H9 (cell line): Measurements from ENCODE around the gene FMN1. TPM values are rescaled to one million over a fixed set of nuclear protein-coding genes. Genes with fewer than 3 reads are reported as not detected.

Experiments
- DNase-seq: peaks from one replicate; pipeline ENCODE4 v3.0.0-alpha.2; 2017
- H2AFZ ChIP-seq: one replicate; pipeline ENCODE4 v1.6.1; 2013; ENCODE audit warnings: mild to moderate bottlenecking, low read length, control low read depth, moderate library complexity
- H2AK5ac ChIP-seq: 2 replicates; pipeline ENCODE4 v1.6.1; 2013; ENCODE audit warnings: low read length, control low read depth, mixed read lengths; ENCODE audit not compliant: insufficient read length
- H2BK120ac ChIP-seq: one replicate; pipeline ENCODE4 v1.6.1; 2013; ENCODE audit warnings: low read depth, mild to moderate bottlenecking, low read length, control low read depth, inconsistent platforms; ENCODE audit not compliant: poor library complexity, severe bottlenecking
- H2BK12ac ChIP-seq: 2 replicates; pipeline ENCODE4 v1.6.1; 2013; ENCODE audit warnings: low read length, control low read depth, mixed read lengths, low read depth; ENCODE audit not compliant: insufficient read length
- H2BK15ac ChIP-seq: 2 replicates; pipeline ENCODE4 v1.6.1; 2013; ENCODE audit warnings: low read depth, low read length, control low read depth
- H2BK20ac ChIP-seq: one replicate; pipeline ENCODE4 v1.6.1; 2013; ENCODE audit warnings: low read depth, mild to moderate bottlenecking, low read length, control low read depth, inconsistent platforms; ENCODE audit not compliant: poor library complexity, severe bottlenecking
- H2BK5ac ChIP-seq: 2 replicates; pipeline ENCODE4 v1.6.1; 2013; ENCODE audit warnings: low read length, control low read depth, mixed read lengths; ENCODE audit not compliant: insufficient read length
- H3K14ac ChIP-seq: 2 replicates; pipeline ENCODE4 v1.6.1; 2013; ENCODE audit warnings: low read length, control low read depth; ENCODE audit not compliant: insufficient read depth
- H3K18ac ChIP-seq: 2 replicates; pipeline ENCODE4 v1.6.1; 2013; ENCODE audit warnings: low read depth, mild to moderate bottlenecking, mixed read lengths, low read length, control low read depth; ENCODE audit not compliant: insufficient read length
- H3K23ac ChIP-seq: 2 replicates; pipeline ENCODE4 v1.6.1; 2013; ENCODE audit warnings: low read length, control low read depth, mixed read lengths, low read depth; ENCODE audit not compliant: insufficient read length
- H3K23me2 ChIP-seq: 2 replicates; pipeline ENCODE4 v1.6.1; 2013; ENCODE audit warnings: low read depth, mild to moderate bottlenecking, mixed read lengths, low read length, control low read depth; ENCODE audit not compliant: insufficient read length, poor library complexity, severe bottlenecking
- H3K27ac ChIP-seq: 2 replicates; pipeline ENCODE4 v1.5.1; 2013; ENCODE audit warnings: low read length, control low read depth, mixed read lengths, low read depth; ENCODE audit not compliant: insufficient read length
- H3K27me3 ChIP-seq: 2 replicates; pipeline ENCODE4 v1.6.1; 2013; ENCODE audit warnings: low read length, control low read depth, inconsistent platforms; ENCODE audit not compliant: insufficient read depth
- H3K4ac ChIP-seq: 2 replicates; pipeline ENCODE4 v1.6.1; 2013; ENCODE audit warnings: low read depth, mild to moderate bottlenecking, control low read depth, inconsistent platforms, low read length, moderate library complexity
- H3K4me1 ChIP-seq: 2 replicates; pipeline ENCODE4 v1.6.1; 2013; ENCODE audit warnings: low read length, control low read depth, inconsistent platforms; ENCODE audit not compliant: insufficient read depth
- H3K4me2 ChIP-seq: 2 replicates; pipeline ENCODE4 v1.6.1; 2013; ENCODE audit warnings: low read length, control low read depth, mixed read lengths; ENCODE audit not compliant: insufficient read length, insufficient read depth
- H3K56ac ChIP-seq: 2 replicates; pipeline ENCODE4 v1.6.1; 2013; ENCODE audit warnings: low read depth, mild to moderate bottlenecking, mixed read lengths, low read length, control low read depth; ENCODE audit not compliant: insufficient read length
- H3K79me1 ChIP-seq: 2 replicates; pipeline ENCODE4 v1.6.1; 2013; ENCODE audit warnings: low read depth, mild to moderate bottlenecking, moderate library complexity, low read length, control low read depth, inconsistent platforms; ENCODE audit not compliant: insufficient read depth, poor library complexity, severe bottlenecking
- H3K79me2 ChIP-seq: 2 replicates; pipeline ENCODE4 v1.6.1; 2013; ENCODE audit warnings: low read length, control low read depth, inconsistent platforms; ENCODE audit not compliant: insufficient read depth
- H3K9ac ChIP-seq: 2 replicates; pipeline ENCODE4 v1.6.1; 2013; ENCODE audit warnings: low read length, control low read depth, mixed read lengths; ENCODE audit not compliant: insufficient read length; ENCODE audit errors: extremely low read depth
- H3K9me3 ChIP-seq: one replicate; pipeline ENCODE4 v1.6.1; 2013; ENCODE audit warnings: low read depth, low read length, inconsistent platforms; ENCODE audit not compliant: control insufficient read depth
- H3T11ph ChIP-seq: one replicate; pipeline ENCODE4 v1.6.1; 2013; ENCODE audit warnings: mild to moderate bottlenecking, low read length, control low read depth, inconsistent platforms
- H4K20me1 ChIP-seq: one replicate; pipeline ENCODE4 v1.6.1; 2013; ENCODE audit not compliant: control insufficient read depth, insufficient read length, insufficient read depth
- H4K5ac ChIP-seq: 2 replicates; pipeline ENCODE4 v1.6.1; 2013; ENCODE audit warnings: low read depth, mild to moderate bottlenecking, mixed read lengths, low read length, control low read depth; ENCODE audit not compliant: insufficient read length
- H4K8ac ChIP-seq: replicated peaks from 2 replicates; pipeline ENCODE4 v1.6.1; 2013; ENCODE audit warnings: low read length, control low read depth, mixed read lengths, low read depth; ENCODE audit not compliant: insufficient read length
- H4K91ac ChIP-seq: 2 replicates; pipeline ENCODE4 v1.6.1; 2013; ENCODE audit warnings: low read depth, mild to moderate bottlenecking, moderate library complexity, mixed read lengths, low read length, control low read depth; ENCODE audit not compliant: insufficient read length
- H3K27ac Mint-ChIP-seq, 3 experiments: 2 replicates in 2 of 3; 3 replicates in 1 of 3; pipeline ENCODE4 v1.8.0; 2020 to 2021; ENCODE audit warnings: mixed read lengths in 3 of 3, mild to moderate bottlenecking in 1 of 3, moderate library complexity in 1 of 3
- H3K27me3 Mint-ChIP-seq: 2 replicates; pipeline ENCODE4 v1.8.0; 2021; ENCODE audit warnings: low read depth, mild to moderate bottlenecking, moderate library complexity, mixed read lengths
- H3K36me3 Mint-ChIP-seq, 3 experiments: 2 replicates in 2 of 3; 3 replicates in 1 of 3; pipeline ENCODE4 v1.8.0; 2020 to 2021; ENCODE audit warnings: low read depth in 3 of 3, mixed read lengths in 3 of 3; ENCODE audit not compliant: insufficient read depth in 1 of 3
- H3K4me1 Mint-ChIP-seq, 2 experiments: 2 replicates each; pipeline ENCODE4 v1.8.0; 2020; ENCODE audit warnings: mixed read lengths in 2 of 2
- H3K4me3 Mint-ChIP-seq, 2 experiments: 2 replicates in 1 of 2; 3 replicates in 1 of 2; pipeline ENCODE4 v1.8.0; 2020 to 2021; ENCODE audit warnings: mild to moderate bottlenecking in 2 of 2, mixed read lengths in 2 of 2, moderate library complexity in 1 of 2
- H3K9me3 Mint-ChIP-seq, 2 experiments: 2 replicates in 1 of 2; 3 replicates in 1 of 2; pipeline ENCODE4 v1.8.0; 2020; ENCODE audit warnings: mild to moderate bottlenecking in 2 of 2, mixed read lengths in 2 of 2, moderate library complexity in 1 of 2
- WGBS: extraction: QIAGEN DNeasy Blood & Tissue Kit; methylation state at CpG from one replicate; pipeline ENCODE4 v1.1.7; 2013; ENCODE audit warnings: missing lambda C conversion rate, low lambda C conversion rate, mixed read lengths; ENCODE audit not compliant: insufficient read length; ENCODE audit errors: extremely low coverage; 5-methylcytosine and 5-hydroxymethylcytosine counted together
- total RNA-seq: library from RNA; stranded (reverse); gene quantifications from 2 replicates; pipeline ENCODE4 v1.2.1, GENCODE V29; 2021
- TF ChIP-seq, protein P1 (sequence below): fragments of 200-600 bp; sonication (generic); conservative IDR thresholded peaks from 3 replicates; pipeline ENCODE4 v1.8.0; 2021; ENCODE audit warnings: antibody characterized with exemption, mild to moderate bottlenecking

Gene FMN1
- total RNA-seq, 1 experiment from 2014 or later: 1.9 TPM

DNA sequence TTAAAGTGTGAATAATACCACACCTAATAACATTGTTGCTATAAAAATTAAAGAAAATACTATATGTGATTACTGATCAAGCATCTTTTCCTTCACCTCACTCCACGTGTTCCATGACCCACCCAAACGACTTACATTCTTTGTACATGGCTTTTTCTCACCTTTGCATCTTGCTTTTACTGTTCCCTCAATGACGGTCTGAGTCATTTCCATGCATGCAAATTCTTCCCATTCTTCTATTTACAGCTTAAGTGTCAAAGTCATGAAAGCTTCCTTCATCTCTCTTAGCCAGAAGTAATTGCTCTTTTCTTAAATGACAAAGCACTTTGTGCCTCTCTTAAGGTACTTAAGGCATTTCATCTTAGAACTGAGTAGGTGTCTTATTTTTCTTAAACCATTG, 412.7 kb downstream of the FMN1 start:
- Histone ChIP-seq H3K79me1 (no peaks in the 10 kb centered on the region), H3K4me2 (no peak overlapping the region), H2BK20ac (no peak overlapping the region), H3K27me3 (no peaks in the 10 kb centered on the region), H2BK12ac (no peak overlapping the region), H3T11ph (no peak overlapping the region), H3K23me2 (no peaks in the 10 kb centered on the region), H3K27ac (no peak overlapping the region), H4K8ac (no peak overlapping the region), H2BK5ac (no peak overlapping the region), H3K14ac (no peak overlapping the region), H3K4me1 (peaks cover 2% of the 10 kb centered on the region; the same call in 1 of the 2 replicates), H3K9ac (no peak overlapping the region), H2AFZ (no peak overlapping the region), H4K91ac (no peak overlapping the region), H3K23ac (no peak overlapping the region), H3K18ac (no peak overlapping the region), H3K79me2 (no peaks in the 10 kb centered on the region), H3K56ac (no peak overlapping the region), H2BK120ac (no peak overlapping the region), H2AK5ac (no peak overlapping the region), H2BK15ac (no peak overlapping the region), H4K20me1 (no peaks in the 10 kb centered on the region), H3K9me3 (no peaks in the 10 kb centered on the region), H4K5ac (no peak overlapping the region), H3K4ac (no peak overlapping the region)
- TF ChIP-seq, protein P1, sequence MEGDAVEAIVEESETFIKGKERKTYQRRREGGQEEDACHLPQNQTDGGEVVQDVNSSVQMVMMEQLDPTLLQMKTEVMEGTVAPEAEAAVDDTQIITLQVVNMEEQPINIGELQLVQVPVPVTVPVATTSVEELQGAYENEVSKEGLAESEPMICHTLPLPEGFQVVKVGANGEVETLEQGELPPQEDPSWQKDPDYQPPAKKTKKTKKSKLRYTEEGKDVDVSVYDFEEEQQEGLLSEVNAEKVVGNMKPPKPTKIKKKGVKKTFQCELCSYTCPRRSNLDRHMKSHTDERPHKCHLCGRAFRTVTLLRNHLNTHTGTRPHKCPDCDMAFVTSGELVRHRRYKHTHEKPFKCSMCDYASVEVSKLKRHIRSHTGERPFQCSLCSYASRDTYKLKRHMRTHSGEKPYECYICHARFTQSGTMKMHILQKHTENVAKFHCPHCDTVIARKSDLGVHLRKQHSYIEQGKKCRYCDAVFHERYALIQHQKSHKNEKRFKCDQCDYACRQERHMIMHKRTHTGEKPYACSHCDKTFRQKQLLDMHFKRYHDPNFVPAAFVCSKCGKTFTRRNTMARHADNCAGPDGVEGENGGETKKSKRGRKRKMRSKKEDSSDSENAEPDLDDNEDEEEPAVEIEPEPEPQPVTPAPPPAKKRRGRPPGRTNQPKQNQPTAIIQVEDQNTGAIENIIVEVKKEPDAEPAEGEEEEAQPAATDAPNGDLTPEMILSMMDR: no peak
- Mint-ChIP-seq H3K36me3 (no peaks in the 10 kb centered on the region; a peak in 1 of 7 replicates), H3K4me1 (peaks cover 3 to 4% of the 10 kb centered on the region in 2 experiments), H3K9me3 (peaks cover 7 to 11% of the 10 kb centered on the region in 2 experiments; a peak in 4 of 5 replicates), H3K27me3 (no peaks in the 10 kb centered on the region), H3K27ac (no peak overlapping the region), H3K4me3 (no peak overlapping the region)
- DNase-seq: no peak
- WGBS: no CpG with 5 or more reads among the region's 3 CpGs
